ENCODE measurements around the gene MYADML2.
"Not testable (repeated sequence)": the region's sequence is repeated elsewhere in the genome, so short reads cannot be mapped to it uniquely, and the experiment has no call there.

The MYADML2 gene

DNA sequence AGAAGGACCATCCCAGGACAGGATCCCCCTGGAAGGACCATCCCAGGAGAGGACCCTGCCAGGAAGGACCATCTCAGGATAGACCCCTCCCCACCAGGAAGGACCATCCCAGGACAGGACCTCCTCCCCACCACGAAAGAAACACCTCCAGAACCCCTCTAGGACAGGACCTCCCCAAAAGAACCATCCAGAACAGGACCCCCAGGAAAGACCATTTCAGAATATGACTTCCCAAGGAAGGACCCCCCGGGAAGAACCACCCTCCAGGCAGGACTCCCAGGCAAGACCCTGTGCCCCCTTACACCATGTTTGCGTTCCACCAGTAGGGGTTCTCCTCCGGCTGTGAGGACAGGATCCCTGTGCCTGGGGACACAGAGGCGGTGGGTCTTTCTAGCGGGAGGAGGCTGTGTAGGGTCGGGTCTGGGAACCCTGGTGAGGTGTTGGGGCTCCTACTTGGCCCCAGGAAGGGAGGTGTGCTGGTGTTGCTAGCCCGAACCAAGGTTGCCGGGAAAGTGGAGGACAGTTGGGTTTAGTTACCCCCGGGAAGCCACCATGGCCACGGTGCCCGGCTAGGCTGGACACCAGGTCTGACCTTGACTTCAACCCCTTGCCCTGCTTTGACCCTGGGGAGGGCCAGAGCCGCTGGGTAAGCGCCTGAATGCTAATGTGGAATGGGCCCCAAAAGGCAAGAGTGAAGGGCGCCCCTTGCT, 11.8 kb upstream of the MYADML2 start:
- DNase-seq (ENCODE audit: low spot score) = no peak

DNA sequence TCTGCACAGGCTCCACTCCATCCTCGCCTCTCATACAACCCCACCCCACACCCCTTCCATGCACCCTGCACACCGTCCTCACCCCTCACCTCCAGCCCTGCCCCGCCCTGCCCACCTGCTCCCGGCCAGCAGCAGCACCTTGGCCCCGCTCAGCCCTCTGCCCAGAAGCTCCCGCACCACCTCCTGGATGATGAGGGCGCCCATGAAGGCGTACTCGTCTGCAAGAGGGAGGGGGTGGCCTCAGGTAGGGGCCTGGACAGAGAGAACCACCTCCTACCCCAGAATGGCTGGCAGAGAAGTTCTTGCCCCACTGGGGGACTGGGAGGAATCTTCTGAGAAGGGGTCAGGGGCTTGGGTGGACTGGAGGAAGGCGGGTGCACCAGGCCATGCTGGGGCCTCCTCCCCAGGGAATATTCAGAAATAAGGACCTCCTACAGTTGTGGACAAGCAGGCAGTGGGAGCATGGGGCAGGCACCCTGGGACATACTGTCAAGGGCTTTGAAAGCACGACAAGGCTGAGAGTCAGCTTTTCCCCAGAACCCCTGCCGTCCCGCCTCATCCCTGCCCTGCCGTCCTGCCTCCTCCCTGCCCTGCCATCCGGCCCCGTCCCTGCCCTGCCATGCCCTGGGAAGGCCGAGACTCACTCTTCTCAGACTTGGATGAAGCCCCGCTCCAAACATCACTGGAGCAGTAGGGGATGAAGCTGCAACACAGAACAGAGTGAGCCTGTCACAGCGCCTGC, 10.8 kb upstream of the MYADML2 start:
- DNase-seq (ENCODE audit: low spot score) = no peak

DNA sequence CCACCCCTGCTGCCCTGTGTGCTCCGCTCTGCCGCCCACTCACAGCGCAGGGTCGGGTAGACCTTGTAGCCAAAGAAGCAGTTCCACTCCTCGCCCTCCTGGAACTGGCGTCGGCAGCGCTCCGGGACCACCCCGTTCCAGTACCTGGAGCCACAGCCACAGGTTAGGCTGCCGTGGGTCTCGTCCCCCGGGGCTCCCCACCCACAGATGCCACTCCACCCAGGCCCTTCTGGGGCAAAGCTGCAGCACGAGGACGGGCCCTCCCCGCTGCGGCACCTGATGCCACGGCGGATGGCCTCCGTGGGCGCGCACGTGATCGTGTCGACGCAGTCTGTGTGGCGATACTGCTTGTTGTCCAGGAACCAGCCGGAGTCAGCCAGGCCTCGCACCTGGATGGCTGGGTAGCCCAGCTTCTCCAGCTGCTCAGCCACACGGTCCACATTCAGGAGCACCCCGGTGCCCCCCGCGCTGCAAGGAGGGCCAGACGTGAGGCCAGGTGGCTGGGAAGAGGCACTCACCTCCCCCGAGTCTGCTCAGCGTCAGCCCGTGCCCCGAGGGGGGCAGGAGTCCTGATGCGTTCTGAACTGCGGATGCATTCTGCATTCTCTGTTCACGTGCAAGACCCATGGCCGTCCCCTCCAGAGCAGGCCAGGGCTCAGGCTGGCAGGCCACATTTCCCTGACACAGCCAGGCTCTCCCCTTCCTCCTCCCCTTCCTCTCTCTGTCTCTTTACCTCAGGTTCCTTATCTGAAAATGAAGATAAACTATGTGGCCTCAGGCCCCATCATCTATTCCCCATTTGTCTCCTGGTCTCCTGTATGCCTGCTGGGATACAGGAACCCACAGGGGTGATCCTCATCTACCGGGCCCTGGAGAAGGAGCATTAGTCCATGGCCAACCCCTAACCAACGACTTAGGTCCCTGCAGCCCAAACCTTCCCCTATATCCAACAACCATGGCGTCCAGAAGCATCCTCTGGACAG, 9.9 kb upstream of the MYADML2 start:
- DNase-seq (ENCODE audit: low spot score) = no peak

DNA sequence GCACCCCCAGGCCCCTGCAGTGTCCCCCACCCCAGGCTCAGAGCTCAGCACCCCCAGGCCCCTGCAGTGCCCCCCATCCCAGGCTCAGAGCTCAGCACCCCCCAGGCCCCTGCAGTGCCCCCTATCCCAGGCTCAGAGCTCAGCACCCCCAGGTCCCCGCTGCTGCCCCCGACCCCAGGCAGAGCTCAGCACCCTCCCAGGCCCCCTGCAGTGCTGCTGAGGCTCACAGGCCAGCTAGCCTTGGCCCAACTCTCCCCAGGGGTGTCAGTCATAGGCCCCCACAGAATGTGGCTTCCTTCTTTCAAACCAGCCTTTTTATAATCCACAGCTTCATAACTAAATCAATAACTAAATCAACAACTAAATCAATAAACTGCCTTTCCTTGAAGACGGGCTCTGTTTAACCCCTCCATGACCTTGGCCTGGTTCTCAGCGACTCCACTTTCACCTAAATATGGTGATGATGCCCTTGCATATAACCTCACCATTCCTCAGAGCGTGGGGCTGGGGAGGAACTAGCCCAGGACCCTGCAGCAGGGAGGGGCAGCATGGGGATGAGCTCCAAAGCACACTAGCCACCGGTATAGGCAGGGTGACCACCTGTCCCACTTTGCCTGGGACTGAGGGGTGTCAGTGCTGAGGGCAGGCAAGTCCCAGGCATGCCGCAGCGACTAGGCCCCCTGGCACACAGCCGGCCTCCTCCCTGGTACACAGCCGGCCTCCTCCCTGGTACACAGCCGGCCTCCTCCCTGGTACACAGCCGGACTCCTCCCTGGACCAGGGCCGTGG, 8.9 kb upstream of the MYADML2 start:
- no peak for DNase-seq (ENCODE audit: low spot score)

- no peak for DNase-seq (ENCODE audit: low spot score)
Measured at GRCh38 chr17:81955058-81955681, 8.1 kb upstream of the MYADML2 start.

DNA sequence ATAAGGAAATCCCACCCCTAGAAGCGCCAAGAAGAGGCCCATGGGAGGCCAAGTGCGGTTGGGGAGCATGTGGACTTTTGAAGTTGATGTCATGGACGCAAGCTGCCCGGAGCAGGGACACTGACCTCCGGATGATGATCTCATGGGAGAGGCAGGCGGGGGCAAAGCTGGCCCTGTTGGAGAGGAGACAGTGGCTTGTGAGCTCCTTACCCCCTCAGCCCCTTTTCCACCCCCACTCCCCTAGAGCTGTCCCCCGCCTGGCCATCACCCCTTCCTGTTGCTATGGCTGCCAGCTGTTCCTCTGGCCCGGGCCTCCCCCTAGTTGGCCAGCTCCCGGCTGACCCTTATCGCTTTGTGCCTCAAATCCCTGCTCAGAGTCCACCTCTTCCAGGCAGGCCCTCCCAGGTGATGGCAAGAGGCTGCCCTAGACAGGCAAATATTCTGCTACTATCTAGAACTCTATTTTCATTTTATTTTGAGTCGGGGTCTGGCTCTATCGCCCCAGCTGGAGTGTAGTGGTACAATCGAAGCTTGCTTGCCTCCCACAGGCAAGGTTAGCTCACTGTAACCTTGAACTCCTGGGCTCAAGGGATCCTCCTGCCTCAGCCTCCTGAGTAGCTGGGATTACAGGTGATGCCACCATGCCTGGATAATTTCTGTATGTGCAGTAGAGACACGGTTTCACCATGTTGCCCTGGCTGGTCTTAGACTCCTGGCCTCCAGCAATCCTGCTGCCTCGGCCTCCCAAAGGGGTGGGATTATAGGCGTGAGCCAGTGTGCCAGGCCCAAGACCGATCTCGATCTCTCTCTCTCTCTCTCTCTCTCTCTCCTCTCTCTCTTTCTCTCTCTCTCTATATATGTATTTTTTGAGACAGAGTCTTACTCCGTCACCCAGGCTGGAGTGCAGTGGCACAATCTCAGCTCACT, 7.4 kb upstream of the MYADML2 start:
- DNase-seq (ENCODE audit: low spot score) = no peak

DNA sequence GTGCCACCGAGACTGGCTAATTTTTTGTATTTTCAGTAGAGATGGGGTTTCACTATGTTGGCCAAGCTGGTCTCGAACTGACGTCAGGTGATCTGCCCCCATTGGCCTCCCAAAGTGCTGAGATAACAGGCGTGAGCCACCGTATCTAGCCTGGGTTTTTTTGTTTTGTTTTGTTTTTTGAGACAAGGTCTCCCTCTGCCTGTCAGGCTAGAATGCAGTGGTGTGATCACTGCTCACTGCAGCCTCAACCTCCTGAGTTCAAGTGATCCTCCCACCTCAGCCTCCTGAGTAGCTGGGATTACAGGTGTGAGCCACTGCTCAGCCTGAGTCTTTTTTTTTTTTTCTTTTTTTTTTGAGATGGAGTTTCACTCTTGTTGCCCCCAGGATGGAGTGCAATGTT, 6.4 kb upstream of the MYADML2 start:
- DNase-seq (ENCODE audit: low spot score) = not testable (repeated sequence)

GRCh38 chr17:81952792-81953228, 5.8 kb upstream of the MYADML2 start:
- no peak for DNase-seq (ENCODE audit: low spot score)

DNA sequence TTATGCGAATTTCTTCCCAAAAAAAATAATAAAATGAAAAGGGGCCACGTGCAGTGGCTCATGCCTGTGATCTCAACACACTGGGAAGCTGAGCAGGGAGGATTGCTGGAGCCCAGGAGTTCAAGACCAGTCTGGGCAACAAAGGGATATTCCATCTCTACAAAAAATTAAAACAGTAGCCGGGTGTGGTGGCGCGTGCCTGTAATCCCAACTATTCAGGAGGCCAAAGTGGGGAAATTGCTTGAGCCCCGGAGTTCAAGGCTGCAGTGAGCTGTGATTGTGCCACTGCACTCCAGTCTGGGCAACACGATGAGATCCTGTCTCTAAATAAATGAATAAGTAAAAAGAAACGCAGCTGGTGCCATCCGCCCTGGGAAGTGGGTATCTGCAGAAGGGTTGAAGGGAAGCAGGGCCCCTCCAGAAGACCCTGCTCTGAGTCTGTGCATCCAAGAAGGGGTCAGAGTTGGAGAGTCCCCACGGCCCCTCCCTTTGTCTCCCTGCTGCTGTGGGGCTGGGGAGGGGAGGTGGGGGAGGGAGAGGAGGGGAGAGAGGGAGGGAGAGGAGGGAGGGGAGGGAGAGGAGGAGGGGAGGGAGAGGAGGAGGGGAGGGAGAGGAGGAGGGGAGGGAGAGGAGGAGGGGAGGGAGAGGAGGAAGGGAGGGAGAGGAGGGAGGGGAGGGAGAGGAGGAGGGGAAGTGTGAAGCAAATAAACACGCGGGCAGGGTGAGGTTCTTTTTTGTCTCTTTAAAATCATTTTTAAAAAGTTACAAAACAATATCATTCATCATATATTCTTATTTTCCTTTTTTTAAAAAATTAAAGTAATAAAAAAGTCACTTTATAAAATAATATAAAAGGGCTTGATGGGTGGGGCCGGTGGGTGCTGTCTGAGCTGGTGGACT, 5.0 kb upstream of the MYADML2 start:
- DNase-seq (ENCODE audit: low spot score) = no peak

- no peak for DNase-seq (ENCODE audit: low spot score)
Measured at GRCh38 chr17:81950501-81950900, 3.5 kb upstream of the MYADML2 start.

DNA sequence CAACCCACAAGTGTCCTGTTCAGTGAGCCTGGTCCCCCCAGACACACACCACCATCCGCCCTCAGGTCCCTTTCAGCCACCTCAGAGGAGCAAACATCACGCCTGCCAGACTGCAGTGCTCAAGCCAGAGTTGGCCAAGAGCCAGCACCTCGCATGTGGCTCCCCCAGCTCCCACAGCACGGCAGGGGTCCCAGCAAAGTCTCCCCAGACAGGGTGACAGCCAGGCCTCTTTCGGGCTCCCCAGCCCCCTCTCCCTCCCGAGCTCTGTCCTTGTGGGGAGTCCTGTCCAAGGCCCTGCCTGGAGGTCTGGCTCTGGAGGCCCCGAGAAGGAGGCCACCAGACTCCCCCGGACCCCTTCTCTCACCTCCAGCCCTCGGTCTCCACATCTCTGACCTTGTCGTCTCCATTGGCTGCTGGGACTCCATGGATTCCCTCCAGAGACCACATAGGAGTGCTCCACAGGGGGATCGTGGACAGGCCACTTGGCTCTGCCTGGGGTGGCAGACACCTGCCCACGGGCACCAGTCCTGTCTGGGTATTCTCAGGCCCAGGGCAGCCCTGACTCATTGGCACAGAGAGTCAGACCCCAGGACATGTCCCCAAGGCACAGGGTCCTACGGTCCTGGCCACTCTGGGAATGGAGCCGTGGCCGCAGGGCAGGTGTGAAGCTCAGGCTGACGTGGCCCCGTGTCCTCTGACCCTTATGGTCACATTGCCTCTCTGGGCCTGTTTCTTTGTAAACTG, 1.8 kb upstream of the MYADML2 start:
- DNase-seq (ENCODE audit: low spot score) = no peak

- no peak for DNase-seq (ENCODE audit: low spot score)
Measured at GRCh38 chr17:81944858-81945257, 2.2 kb downstream of the MYADML2 start.

GRCh38 chr17:81942167-81942553, 4.9 kb downstream of the MYADML2 start:
- DNase-seq (ENCODE audit: low spot score) = no peak

GRCh38 chr17:81941484-81942166, 5.4 kb downstream of the MYADML2 start:
- DNase-seq (ENCODE audit: low spot score) = no peak

DNA sequence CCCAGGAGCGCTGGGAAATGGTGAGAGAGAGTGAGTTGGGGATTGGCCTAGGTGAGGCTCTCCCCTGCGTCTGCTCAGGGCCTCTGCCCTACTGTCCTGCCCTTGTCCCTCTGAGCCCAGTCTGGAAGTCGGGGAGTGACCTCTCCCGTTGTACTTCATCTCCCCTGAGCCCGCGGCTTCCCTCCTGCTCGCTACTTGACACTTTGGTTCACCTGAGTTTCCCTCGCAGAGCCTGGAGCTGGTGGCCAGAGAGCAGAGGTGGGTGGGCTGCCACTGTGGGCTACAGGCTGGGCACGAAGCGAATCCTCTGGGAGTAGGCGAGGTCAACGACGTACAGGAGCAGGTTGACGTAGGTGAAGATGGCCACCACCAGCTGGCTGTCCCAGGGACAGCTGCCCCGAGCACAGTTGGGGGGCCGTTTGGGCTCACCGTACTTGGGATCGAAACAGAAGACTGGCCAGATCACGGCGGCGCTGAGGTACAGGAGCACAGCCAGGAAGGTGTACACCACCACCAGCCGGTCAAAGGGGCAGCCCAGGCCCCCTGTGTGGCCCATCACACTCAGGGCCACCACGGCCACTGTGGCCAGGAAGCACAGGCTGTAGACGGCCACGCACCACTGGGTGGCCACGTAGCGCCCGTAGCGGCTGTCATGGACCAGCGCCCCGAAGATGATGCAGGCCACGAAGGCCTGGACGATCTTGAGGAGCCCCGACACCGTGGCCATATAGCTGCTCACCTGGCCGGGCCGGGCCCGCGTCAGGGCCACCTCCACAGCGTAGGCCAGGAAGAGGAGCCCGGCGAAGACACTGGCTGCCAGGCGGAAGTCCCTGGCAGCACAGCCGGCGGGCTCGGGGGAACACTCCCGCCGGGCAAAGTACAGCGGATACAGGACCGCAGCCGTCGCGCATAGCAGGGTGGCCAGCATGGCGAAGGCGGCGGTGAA, 6.2 kb downstream of the MYADML2 start:
- DNase-seq (ENCODE audit: low spot score) = no peak

DNA sequence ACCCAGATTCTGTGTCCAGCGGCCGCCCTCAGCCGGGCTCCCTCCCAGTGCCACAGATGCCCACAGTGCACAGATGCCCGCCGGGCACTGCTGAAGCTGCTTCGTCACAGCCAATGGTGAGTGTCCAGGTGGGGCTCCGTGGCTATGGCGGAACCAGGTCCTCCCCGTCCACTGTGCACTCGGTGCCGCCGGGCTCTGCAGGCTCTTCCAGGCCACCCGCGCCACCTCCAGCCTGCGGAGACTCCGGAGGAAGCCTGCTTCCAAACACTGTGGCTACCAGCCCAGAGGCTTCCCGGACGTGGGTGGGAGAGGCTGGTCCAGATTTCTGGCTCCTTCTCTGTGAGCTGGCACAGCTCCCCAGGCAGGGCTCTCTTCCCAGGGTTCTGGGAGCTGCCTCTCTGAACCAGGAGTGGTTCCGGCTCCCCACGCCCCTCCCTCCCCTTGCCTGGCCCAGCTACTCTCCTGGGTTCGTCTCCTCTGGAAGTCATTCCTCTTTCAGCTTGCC, 7.1 kb downstream of the MYADML2 start:
- no peak for DNase-seq (ENCODE audit: low spot score)

Measured in RKO (cell line).